ENCODE results near the gene ANO1.

ANO1 gene

DNA sequence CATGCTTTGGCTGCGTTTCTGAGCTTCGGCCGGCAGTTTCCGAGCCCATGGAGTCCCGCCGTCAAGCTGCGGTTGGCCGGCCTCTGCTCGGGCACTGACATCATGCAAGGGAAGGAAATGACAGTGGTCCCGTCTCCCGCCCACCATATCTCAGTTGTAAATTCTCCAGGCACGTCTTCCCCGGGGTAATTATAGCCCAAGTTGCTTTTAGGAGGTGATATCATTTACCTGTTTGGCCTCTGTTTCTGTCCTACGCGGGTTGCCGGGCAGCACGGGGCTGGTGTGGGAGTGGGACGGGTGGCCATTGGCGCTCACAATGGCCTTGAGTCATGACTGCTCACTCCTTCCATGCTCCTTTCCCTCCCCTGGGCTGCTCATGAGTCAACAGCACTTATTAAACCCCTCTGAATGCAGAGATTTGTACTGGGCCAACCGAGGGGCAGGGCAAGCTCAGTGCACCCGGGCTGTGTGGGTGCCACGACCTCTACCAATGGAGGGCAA lies 4.2 kb upstream of the ANO1 start:
- Histone ChIP-seq H3K9me3 (ENCODE audit: insufficient read depth, low read length) (no peaks in the 10 kb centered on the region), H4K20me1 (ENCODE audit: low read depth, low read length) (no peaks in the 10 kb centered on the region), H3K79me2 (ENCODE audit: insufficient read depth, low read length) (no peaks in the 10 kb centered on the region), H3K4me2 (ENCODE audit: low read depth, low read length, poor library complexity, severe bottlenecking) (no peak overlapping the region), H3F3A (ENCODE audit: insufficient read depth) (no peaks in the 10 kb centered on the region), H3K4me3 (ENCODE audit: insufficient read depth, low read length, poor library complexity, severe bottlenecking) (no peak overlapping the region), H3K9me2 (replicated peaks; ENCODE audit: insufficient read depth, low read length) (no peaks in the 10 kb centered on the region), H3K36me3 (ENCODE audit: low read length) (no peaks in the 10 kb centered on the region), H3K9ac (ENCODE audit: low read length) (no peak overlapping the region), H2AFZ (ENCODE audit: low read depth, low read length, severe bottlenecking) (no peak overlapping the region), H3K27me3 (ENCODE audit: low read length) (no peaks in the 10 kb centered on the region), H3K27ac (ENCODE audit: low read depth, low read length) (no peak overlapping the region)
- TF ChIP-seq, protein P1, sequence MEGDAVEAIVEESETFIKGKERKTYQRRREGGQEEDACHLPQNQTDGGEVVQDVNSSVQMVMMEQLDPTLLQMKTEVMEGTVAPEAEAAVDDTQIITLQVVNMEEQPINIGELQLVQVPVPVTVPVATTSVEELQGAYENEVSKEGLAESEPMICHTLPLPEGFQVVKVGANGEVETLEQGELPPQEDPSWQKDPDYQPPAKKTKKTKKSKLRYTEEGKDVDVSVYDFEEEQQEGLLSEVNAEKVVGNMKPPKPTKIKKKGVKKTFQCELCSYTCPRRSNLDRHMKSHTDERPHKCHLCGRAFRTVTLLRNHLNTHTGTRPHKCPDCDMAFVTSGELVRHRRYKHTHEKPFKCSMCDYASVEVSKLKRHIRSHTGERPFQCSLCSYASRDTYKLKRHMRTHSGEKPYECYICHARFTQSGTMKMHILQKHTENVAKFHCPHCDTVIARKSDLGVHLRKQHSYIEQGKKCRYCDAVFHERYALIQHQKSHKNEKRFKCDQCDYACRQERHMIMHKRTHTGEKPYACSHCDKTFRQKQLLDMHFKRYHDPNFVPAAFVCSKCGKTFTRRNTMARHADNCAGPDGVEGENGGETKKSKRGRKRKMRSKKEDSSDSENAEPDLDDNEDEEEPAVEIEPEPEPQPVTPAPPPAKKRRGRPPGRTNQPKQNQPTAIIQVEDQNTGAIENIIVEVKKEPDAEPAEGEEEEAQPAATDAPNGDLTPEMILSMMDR (IDR thresholded peaks at IDR 0.05; ENCODE audit: insufficient read depth, low read length, poor library complexity, severe bottlenecking) = no peak
- no peak for TF ChIP-seq EZH2phosphoT487 (conservative IDR thresholded peaks at IDR 0.05; ENCODE audit: low read length)

DNA sequence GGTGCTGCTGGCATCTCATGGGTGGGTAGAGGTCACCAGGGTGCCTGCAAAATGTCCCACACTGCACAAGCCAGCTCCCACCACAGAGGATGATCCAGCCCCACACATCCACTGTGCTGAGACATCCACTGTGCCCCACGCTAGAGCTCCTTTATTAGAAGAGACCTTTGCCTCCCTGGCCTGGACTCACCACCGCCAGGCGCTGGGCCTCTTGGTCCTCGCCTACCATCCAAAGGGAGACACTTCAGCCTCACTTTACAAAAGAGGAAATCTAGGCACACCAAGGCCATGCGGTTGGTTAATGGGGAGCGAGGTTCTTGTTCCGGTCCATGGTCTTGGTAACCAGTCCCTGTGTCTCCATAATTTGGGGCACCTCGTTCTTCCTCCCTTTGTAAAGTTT lies 3.4 kb upstream of the ANO1 start:
- Histone ChIP-seq H3K9ac (ENCODE audit: low read length) (no peak overlapping the region), H3K4me2 (ENCODE audit: low read depth, low read length, poor library complexity, severe bottlenecking) (no peak overlapping the region)
- TF ChIP-seq, protein P1 (IDR thresholded peaks at IDR 0.05; ENCODE audit: insufficient read depth, low read length, poor library complexity, severe bottlenecking) = no peak
- no peak for TF ChIP-seq EZH2phosphoT487 (conservative IDR thresholded peaks at IDR 0.05; ENCODE audit: low read length)

DNA sequence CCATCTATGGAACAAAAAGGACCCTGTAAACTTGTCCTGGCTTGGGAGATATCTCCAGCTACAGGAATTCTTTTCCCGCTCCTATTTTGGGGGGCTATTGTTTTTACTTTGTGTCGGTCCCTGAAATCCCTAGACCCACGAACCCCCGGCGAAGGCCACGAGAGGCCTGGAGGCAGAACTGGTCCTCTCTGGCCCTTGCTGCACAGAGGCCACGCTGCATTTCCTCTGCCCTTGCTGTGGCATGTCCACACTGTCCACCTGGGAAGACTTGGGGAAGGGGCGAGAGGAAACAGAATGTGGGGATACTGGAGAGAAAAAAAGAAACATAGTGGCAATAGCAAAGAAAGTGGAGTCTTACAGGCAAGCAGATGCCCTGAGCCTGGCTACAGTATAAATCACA lies 2.3 kb upstream of the ANO1 start:
- no peak overlapping the region for H3K9ac ChIP-seq (ENCODE audit: low read length)
- H4K20me1 ChIP-seq (ENCODE audit: low read depth, low read length) = no peaks in the 10 kb centered on the region
- no peaks in the 10 kb centered on the region for H3K36me3 ChIP-seq (ENCODE audit: low read length)
- H3K27ac ChIP-seq (ENCODE audit: low read depth, low read length) = no peak overlapping the region
- H3K9me2 ChIP-seq (replicated peaks; ENCODE audit: insufficient read depth, low read length) = no peaks in the 10 kb centered on the region
- no peak overlapping the region for H3K4me3 ChIP-seq (ENCODE audit: insufficient read depth, low read length, poor library complexity, severe bottlenecking)
- H3K79me2 ChIP-seq (ENCODE audit: insufficient read depth, low read length) = no peaks in the 10 kb centered on the region
- H2AFZ ChIP-seq (ENCODE audit: low read depth, low read length, severe bottlenecking) = no peak overlapping the region
- H3K4me2 ChIP-seq (ENCODE audit: low read depth, low read length, poor library complexity, severe bottlenecking) = no peak overlapping the region
- TF ChIP-seq, protein P1 (IDR thresholded peaks at IDR 0.05; ENCODE audit: insufficient read depth, low read length, poor library complexity, severe bottlenecking) = no peak
- TF ChIP-seq EZH2phosphoT487 (conservative IDR thresholded peaks at IDR 0.05; ENCODE audit: low read length) = no peak
- no peaks in the 10 kb centered on the region for H3F3A ChIP-seq (ENCODE audit: insufficient read depth)
- no peaks in the 10 kb centered on the region for H3K9me3 ChIP-seq (ENCODE audit: insufficient read depth, low read length)
- no peaks in the 10 kb centered on the region for H3K27me3 ChIP-seq (ENCODE audit: low read length)

More for the DNA sequence above, 3.4 kb upstream of the ANO1 start:
- Histone ChIP-seq H2AFZ (ENCODE audit: low read depth, low read length, severe bottlenecking) (no peak overlapping the region), H3K9me2 (replicated peaks; ENCODE audit: insufficient read depth, low read length) (no peaks in the 10 kb centered on the region), H3K4me3 (ENCODE audit: insufficient read depth, low read length, poor library complexity, severe bottlenecking) (no peak overlapping the region), H3K79me2 (ENCODE audit: insufficient read depth, low read length) (no peaks in the 10 kb centered on the region), H3K9me3 (ENCODE audit: insufficient read depth, low read length) (no peaks in the 10 kb centered on the region), H3K27ac (ENCODE audit: low read depth, low read length) (no peak overlapping the region), H3F3A (ENCODE audit: insufficient read depth) (no peaks in the 10 kb centered on the region), H3K27me3 (ENCODE audit: low read length) (no peaks in the 10 kb centered on the region), H4K20me1 (ENCODE audit: low read depth, low read length) (no peaks in the 10 kb centered on the region), H3K36me3 (ENCODE audit: low read length) (no peaks in the 10 kb centered on the region)

Measured in SU-DHL-6 (cell line).